ENCODE measurements around the gene SPON1.

Gene SPON1

DNA sequence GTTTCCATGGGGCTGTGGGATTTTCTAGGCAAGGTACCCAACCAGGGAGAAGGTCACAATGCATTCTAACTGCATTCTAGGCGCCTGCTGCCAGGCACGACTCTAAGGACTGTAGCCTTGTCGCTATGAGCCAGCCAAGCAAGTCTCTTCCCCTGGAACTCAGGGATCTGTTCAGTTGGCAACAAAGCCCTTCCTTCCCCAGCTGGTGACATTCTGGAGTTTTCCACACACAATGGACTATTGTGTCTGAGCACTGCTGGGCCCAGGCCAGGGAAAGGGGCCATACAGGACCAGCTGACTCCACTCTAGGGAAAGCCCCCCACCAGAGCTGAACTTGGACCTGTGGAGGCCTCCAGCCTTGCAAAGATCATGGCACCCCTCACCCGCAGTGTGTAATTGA is 279.7 kb downstream of the SPON1 start:
- Histone ChIP-seq H3K9me3 (ENCODE audit: insufficient read depth, low read length) (no peaks in the 10 kb centered on the region), H3K4me2 (ENCODE audit: low read depth, low read length, poor library complexity, severe bottlenecking) (no peak overlapping the region), H3K4me3 (ENCODE audit: insufficient read depth, low read length, poor library complexity, severe bottlenecking) (no peak overlapping the region), H3K27me3 (ENCODE audit: low read length) (no peaks in the 10 kb centered on the region), H3K9ac (ENCODE audit: low read length) (no peak overlapping the region), H3F3A (ENCODE audit: insufficient read depth) (no peaks in the 10 kb centered on the region), H3K79me2 (ENCODE audit: insufficient read depth, low read length) (no peaks in the 10 kb centered on the region), H3K9me2 (replicated peaks; ENCODE audit: insufficient read depth, low read length) (no peaks in the 10 kb centered on the region), H4K20me1 (ENCODE audit: low read depth, low read length) (no peaks in the 10 kb centered on the region), H2AFZ (ENCODE audit: low read depth, low read length, severe bottlenecking) (no peak overlapping the region), H3K27ac (ENCODE audit: low read depth, low read length) (no peak overlapping the region), H3K36me3 (ENCODE audit: low read length) (no peaks in the 10 kb centered on the region)
- TF ChIP-seq, protein P1, sequence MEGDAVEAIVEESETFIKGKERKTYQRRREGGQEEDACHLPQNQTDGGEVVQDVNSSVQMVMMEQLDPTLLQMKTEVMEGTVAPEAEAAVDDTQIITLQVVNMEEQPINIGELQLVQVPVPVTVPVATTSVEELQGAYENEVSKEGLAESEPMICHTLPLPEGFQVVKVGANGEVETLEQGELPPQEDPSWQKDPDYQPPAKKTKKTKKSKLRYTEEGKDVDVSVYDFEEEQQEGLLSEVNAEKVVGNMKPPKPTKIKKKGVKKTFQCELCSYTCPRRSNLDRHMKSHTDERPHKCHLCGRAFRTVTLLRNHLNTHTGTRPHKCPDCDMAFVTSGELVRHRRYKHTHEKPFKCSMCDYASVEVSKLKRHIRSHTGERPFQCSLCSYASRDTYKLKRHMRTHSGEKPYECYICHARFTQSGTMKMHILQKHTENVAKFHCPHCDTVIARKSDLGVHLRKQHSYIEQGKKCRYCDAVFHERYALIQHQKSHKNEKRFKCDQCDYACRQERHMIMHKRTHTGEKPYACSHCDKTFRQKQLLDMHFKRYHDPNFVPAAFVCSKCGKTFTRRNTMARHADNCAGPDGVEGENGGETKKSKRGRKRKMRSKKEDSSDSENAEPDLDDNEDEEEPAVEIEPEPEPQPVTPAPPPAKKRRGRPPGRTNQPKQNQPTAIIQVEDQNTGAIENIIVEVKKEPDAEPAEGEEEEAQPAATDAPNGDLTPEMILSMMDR (IDR thresholded peaks at IDR 0.05; ENCODE audit: insufficient read depth, low read length, poor library complexity, severe bottlenecking): no peak
- TF ChIP-seq EZH2phosphoT487 (conservative IDR thresholded peaks at IDR 0.05; ENCODE audit: low read length): no peak

DNA sequence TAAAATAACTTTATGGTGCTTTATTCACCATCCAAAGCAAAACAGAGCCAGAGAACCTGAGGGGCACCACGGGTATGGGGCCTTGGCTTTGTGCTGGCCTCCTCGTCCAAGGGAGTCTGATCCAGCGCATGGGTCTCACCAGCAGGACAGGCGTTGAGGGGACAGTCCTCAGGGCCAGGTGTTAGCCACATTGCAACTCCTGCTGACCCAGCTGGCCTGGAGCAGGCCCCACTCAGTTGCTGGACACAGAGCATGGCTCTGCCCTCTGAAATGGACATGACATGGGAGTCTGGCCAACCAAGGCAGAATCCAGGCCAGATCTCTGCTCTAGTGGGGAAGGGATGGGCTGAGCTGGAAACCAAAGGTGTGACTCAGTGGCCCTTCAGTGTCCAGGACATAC is 280.2 kb downstream of the SPON1 start:
- Histone ChIP-seq H3K36me3 (ENCODE audit: low read length) (no peaks in the 10 kb centered on the region), H3K4me3 (ENCODE audit: insufficient read depth, low read length, poor library complexity, severe bottlenecking) (no peak overlapping the region), H3K9me2 (replicated peaks; ENCODE audit: insufficient read depth, low read length) (no peaks in the 10 kb centered on the region), H3K9ac (ENCODE audit: low read length) (no peak overlapping the region), H3K79me2 (ENCODE audit: insufficient read depth, low read length) (no peaks in the 10 kb centered on the region), H3K27me3 (ENCODE audit: low read length) (no peaks in the 10 kb centered on the region), H4K20me1 (ENCODE audit: low read depth, low read length) (no peaks in the 10 kb centered on the region), H3K9me3 (ENCODE audit: insufficient read depth, low read length) (no peaks in the 10 kb centered on the region), H3K27ac (ENCODE audit: low read depth, low read length) (no peak overlapping the region), H2AFZ (ENCODE audit: low read depth, low read length, severe bottlenecking) (no peak overlapping the region), H3K4me2 (ENCODE audit: low read depth, low read length, poor library complexity, severe bottlenecking) (no peak overlapping the region), H3F3A (ENCODE audit: insufficient read depth) (no peaks in the 10 kb centered on the region)
- TF ChIP-seq, protein P1 (IDR thresholded peaks at IDR 0.05; ENCODE audit: insufficient read depth, low read length, poor library complexity, severe bottlenecking): no peak
- TF ChIP-seq EZH2phosphoT487 (conservative IDR thresholded peaks at IDR 0.05; ENCODE audit: low read length): no peak

GRCh38 chr11:14244926-14245325 is 282.4 kb downstream of the SPON1 start:
- Histone ChIP-seq H3K4me2 (ENCODE audit: low read depth, low read length, poor library complexity, severe bottlenecking) (no peak overlapping the region), H3K79me2 (ENCODE audit: insufficient read depth, low read length) (no peaks in the 10 kb centered on the region), H3K9me2 (replicated peaks; ENCODE audit: insufficient read depth, low read length) (no peaks in the 10 kb centered on the region), H3K9ac (ENCODE audit: low read length) (no peak overlapping the region), H3K27ac (ENCODE audit: low read depth, low read length) (no peak overlapping the region), H3K27me3 (ENCODE audit: low read length) (no peaks in the 10 kb centered on the region), H2AFZ (ENCODE audit: low read depth, low read length, severe bottlenecking) (no peak overlapping the region), H3K36me3 (ENCODE audit: low read length) (no peaks in the 10 kb centered on the region), H4K20me1 (ENCODE audit: low read depth, low read length) (no peaks in the 10 kb centered on the region), H3F3A (ENCODE audit: insufficient read depth) (no peaks in the 10 kb centered on the region), H3K9me3 (ENCODE audit: insufficient read depth, low read length) (no peaks in the 10 kb centered on the region), H3K4me3 (ENCODE audit: insufficient read depth, low read length, poor library complexity, severe bottlenecking) (no peak overlapping the region)
- TF ChIP-seq EZH2phosphoT487 (conservative IDR thresholded peaks at IDR 0.05; ENCODE audit: low read length): no peak
- TF ChIP-seq, protein P1 (IDR thresholded peaks at IDR 0.05; ENCODE audit: insufficient read depth, low read length, poor library complexity, severe bottlenecking): no peak
